ENCODE data around the gene CNGA3. TPM values are rescaled to one million over a fixed set of nuclear protein-coding genes. Genes with fewer than 3 reads are reported as not detected.

CNGA3 gene
- total RNA-seq: under 1 TPM in 1 of 4 donors, not detected in 3; 0.19 TPM

- no peak for TF ChIP-seq CTCF (IDR thresholded peaks at IDR 0.05; ENCODE audit: low read depth)
These were observed at the start of gene CNGA3 for GRCh38 chr2:98346311-98347236. Gene CNGA3, plus strand, starts transcription at chr2:98346456. Its CDS starts 23,520 bp downstream, at chr2:98369976.

- no peak for TF ChIP-seq CTCF (IDR thresholded peaks at IDR 0.05; ENCODE audit: low read depth)
These were observed 48.2 kb upstream of the CNGA3 start for GRCh38 chr2:98297817-98298682.

- no peak for TF ChIP-seq CTCF (IDR thresholded peaks at IDR 0.05; ENCODE audit: low read depth)
These were observed 47.5 kb upstream of the CNGA3 start for GRCh38 chr2:98298683-98299164.

GRCh38 chr2:98299211-98299905 lies 46.9 kb upstream of the CNGA3 start:
- no peak for TF ChIP-seq CTCF (IDR thresholded peaks at IDR 0.05; ENCODE audit: low read depth)

- TF ChIP-seq CTCF (IDR thresholded peaks at IDR 0.05; ENCODE audit: low read depth): no peak
These were observed 45.9 kb upstream of the CNGA3 start for GRCh38 chr2:98300141-98300874.

- no peak for TF ChIP-seq CTCF (IDR thresholded peaks at IDR 0.05; ENCODE audit: low read depth)
These were observed 44.8 kb upstream of the CNGA3 start for GRCh38 chr2:98301469-98301868.
